GM10266 (cell line): Measurements from ENCODE around the gene CLEC16A.

ENCODE experiments used
- DNase-seq: peaks from one replicate; pipeline ENCODE4 v3.0.0; 2012; ENCODE audit errors: extremely low spot score
- TF ChIP-seq, protein P1 (sequence below): IDR thresholded peaks from 2 replicates; pipeline ENCODE4 v1.5.1; 2012; ENCODE audit warnings: mild to moderate bottlenecking, low read depth; ENCODE audit not compliant: control insufficient read depth, insufficient read depth; ENCODE audit errors: missing control alignments

CLEC16A gene

DNA sequence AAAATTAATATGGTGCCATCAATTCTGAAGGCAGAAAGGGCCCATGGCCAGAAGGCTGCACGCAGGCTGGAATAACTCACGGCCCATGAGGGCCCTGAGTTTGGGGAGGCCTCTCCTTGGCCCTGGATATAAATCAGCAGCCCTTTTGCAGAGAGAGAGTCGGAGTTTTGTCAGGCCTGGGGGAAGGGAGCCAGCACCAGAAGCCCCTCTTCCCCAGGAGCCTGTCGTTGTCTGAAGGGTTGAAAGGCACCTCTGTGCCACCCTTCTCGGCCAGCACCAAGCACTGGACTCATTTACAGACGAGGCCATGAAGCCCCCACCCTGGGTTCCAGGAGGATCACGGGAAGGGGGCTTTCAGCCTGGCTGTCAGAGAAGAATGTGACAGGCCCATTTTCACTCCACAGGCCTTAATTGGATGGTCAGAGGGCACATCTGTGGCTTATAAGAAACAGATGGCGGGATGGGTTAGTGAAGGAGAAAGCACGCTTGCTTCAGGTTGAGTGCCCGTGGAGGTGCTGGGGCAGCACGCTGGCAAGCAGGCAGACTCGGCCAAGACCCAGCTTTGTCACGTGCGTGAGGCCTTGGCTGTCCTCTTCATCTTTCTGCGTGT, 140.6 kb downstream of the CLEC16A start:
- TF ChIP-seq, protein P1, sequence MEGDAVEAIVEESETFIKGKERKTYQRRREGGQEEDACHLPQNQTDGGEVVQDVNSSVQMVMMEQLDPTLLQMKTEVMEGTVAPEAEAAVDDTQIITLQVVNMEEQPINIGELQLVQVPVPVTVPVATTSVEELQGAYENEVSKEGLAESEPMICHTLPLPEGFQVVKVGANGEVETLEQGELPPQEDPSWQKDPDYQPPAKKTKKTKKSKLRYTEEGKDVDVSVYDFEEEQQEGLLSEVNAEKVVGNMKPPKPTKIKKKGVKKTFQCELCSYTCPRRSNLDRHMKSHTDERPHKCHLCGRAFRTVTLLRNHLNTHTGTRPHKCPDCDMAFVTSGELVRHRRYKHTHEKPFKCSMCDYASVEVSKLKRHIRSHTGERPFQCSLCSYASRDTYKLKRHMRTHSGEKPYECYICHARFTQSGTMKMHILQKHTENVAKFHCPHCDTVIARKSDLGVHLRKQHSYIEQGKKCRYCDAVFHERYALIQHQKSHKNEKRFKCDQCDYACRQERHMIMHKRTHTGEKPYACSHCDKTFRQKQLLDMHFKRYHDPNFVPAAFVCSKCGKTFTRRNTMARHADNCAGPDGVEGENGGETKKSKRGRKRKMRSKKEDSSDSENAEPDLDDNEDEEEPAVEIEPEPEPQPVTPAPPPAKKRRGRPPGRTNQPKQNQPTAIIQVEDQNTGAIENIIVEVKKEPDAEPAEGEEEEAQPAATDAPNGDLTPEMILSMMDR: no peak
- DNase-seq: no peak

DNA sequence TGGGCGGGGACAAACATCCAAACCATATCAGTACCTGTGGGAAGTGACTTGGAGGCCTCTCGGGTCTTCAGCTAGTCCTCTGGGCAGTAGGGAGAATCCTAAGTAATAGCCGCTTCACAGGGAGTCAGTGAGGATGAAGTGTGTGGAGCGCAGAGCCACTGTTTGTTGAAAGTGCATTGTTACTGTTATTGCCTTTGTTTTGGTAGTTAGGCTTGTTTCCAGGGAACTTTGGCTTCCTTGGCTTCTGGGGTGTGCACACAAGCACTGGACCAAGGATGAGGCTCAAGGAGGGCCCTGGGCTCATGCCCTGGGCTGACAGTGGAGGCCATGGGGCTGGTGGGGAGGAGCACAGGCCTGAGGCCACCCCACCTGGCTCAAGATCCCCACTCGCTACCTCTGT, 141.6 kb downstream of the CLEC16A start:
- TF ChIP-seq, protein P1: no peak
- no peak for DNase-seq

DNA sequence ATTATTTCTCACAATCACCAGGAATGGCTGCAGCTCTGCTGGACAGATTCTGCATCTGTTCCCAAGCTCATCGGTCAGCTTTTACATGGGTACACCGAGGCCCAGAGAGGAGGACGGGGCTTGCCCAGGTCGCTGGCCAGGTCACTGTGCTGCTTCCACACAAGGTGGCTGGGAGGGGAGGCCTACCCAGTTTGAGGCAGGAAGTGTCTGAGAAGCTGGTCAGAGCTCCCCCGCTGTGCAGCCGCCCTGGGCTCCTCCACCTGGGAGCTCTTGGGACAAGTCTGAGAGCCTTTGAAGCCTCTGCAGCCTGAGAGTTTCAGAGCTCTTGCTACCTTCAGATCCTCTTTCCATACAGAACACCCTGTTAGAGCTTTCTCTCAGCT, 143.3 kb downstream of the CLEC16A start:
- TF ChIP-seq, protein P1: no peak
- DNase-seq: no peak

DNA sequence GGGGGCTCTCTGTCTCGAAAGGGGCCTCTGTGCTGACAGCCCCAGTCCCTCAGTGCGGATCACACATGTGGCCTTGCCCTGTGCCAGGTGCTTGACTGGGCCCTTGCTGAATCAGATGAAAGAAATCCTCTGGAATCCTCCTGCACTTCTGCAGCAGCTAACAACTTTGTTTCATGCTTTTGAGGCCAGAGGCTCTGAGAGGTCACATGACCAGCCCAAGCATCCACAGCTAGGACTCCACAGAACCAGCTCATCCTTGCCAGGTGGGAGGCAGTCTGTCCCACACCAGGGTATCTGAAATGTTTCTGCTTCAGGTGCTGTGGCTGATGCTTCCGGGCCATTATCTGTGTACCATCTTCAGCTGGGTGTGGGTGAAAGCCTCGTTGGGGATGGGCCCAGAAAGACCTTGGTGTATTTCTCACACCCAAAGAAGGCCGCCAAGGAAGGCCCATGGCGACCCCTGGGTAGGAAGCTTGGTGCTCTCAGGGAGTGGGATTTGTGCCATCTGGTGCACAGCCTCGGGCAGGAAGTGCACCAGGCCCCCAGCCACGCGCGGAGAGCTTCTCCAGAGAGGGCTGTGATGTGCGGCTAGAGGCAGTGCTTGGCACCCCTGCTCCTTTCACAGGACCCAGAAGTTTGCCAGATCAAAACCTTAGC, 143.8 kb downstream of the CLEC16A start:
- DNase-seq: no peak
- TF ChIP-seq, protein P1: no peak

DNA sequence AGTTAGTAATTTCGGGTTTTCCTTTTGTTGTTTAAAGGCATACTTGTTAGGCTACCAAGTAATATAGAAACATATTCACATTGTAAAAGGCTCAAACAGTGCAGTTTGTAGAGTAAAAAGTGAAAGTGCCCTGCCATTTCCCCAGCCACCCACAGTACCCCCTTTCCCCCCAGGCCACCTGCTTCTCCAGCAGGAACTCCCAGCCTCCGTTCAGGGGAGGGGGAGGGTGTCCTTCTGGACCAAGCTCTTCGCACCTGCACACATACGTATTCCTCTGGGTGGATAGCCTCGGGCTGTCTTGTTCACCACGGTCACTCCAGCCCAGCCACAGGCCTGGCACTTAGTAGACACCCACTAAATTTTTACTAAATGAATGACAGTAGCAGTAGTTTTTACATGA, 144.5 kb downstream of the CLEC16A start:
- TF ChIP-seq, protein P1: no peak

DNA sequence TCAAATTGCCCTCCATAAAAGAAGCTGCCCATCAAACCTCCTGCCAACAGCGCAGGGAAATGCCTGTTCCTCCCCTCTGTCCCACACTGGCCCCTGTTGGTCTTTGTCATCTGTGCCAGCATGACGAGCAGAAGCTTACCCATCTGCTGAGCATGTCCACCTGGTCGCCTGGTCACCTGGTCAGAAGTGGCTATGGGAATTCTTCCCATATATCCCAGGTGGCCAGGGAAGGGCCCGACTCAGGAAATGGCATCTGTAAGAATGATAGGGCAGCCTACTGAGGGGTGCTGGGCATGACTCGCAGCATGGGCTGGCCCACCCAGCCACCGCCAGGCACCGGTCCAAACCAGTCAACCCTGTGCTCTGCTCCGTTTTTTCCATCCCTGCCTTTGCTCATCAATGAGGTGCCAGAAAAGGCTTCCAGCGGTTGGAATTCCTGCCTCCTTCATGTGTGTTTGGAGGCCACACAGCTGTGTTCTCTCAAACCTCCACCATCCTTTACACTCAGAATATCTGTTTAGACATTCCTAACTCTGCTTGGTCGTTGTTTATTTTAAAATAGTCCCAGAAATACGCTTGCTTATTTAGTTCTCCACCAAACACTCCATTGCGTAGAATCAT, 145.2 kb downstream of the CLEC16A start:
- TF ChIP-seq, protein P1: no peak
- no peak for DNase-seq

More for the DNA sequence above, 144.5 kb downstream of the CLEC16A start:
- DNase-seq: no peak

DNA sequence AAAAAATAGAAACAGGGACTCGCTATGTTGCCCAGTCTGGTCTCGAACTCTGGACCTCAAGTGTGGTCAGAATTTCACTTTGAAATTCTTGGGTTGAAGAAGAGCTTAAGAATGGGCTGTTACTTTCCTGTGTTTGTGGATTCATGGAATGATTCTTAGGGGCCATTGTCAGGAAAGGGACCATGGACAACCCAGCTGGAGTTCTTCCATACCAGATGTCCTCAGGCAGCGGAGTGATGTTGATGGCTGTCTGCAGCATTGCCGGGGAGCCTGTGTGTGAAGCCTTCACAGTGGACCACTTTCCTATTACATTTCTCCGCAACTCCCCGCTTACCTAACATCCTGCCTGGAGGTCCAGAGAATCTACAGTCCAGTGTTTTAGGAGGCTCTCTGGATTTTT, 145.9 kb downstream of the CLEC16A start:
- TF ChIP-seq, protein P1: no peak
- no peak for DNase-seq
